CD4-positive, alpha-beta T cell treated with Interferon gamma for 1 hour (primary cell): ENCODE data around the gene SERPINB12.

Experiments
- DNase-seq: peaks from one replicate; pipeline ENCODE4 v3.0.0-alpha.2; 2020

The SERPINB12 gene

GRCh38 chr18:63542069-63542468, at the start of gene SERPINB12:
TSS of gene SERPINB12 (plus strand) at chr18:63542369. CDS start at chr18:63556160, 13,791 bp downstream.
- DNase-seq = no peak

GRCh38 chr18:63492851-63493250, 49.3 kb upstream of the SERPINB12 start:
- DNase-seq = no peak

GRCh38 chr18:63495675-63496074, 46.5 kb upstream of the SERPINB12 start:
- no peak for DNase-seq

GRCh38 chr18:63505566-63506335, 36.4 kb upstream of the SERPINB12 start:
- DNase-seq = no peak

- no peak for DNase-seq
Measured at GRCh38 chr18:63506336-63506646, 35.9 kb upstream of the SERPINB12 start.

- DNase-seq = no peak
Measured at GRCh38 chr18:63508596-63508995, 33.6 kb upstream of the SERPINB12 start.

- no peak for DNase-seq
Measured at GRCh38 chr18:63511285-63511684, 30.9 kb upstream of the SERPINB12 start.

GRCh38 chr18:63514326-63514725, 27.8 kb upstream of the SERPINB12 start:
- DNase-seq = no peak

- DNase-seq = no peak
Measured at GRCh38 chr18:63514888-63515678, 27.1 kb upstream of the SERPINB12 start.

GRCh38 chr18:63515801-63516200, 26.4 kb upstream of the SERPINB12 start:
- no peak for DNase-seq

GRCh38 chr18:63518178-63519012, 23.8 kb upstream of the SERPINB12 start:
- DNase-seq = peak; percentile 22

- DNase-seq = no peak
Measured at GRCh38 chr18:63520053-63520685, 22.0 kb upstream of the SERPINB12 start.

GRCh38 chr18:63523660-63524059, 18.5 kb upstream of the SERPINB12 start:
- DNase-seq = no peak

- no peak for DNase-seq
Measured at GRCh38 chr18:63527251-63527650, 14.9 kb upstream of the SERPINB12 start.

GRCh38 chr18:63528863-63529492, 13.2 kb upstream of the SERPINB12 start:
- DNase-seq = no peak

- no peak for DNase-seq
Measured at GRCh38 chr18:63532471-63532870, 9.7 kb upstream of the SERPINB12 start.

- no peak for DNase-seq
Measured at GRCh38 chr18:63534615-63535014, 7.6 kb upstream of the SERPINB12 start.

- no peak for DNase-seq
Measured at GRCh38 chr18:63539904-63540510, 2.2 kb upstream of the SERPINB12 start.

GRCh38 chr18:63544017-63544416, 1.8 kb downstream of the SERPINB12 start:
- DNase-seq = no peak

GRCh38 chr18:63545000-63545399, 2.8 kb downstream of the SERPINB12 start:
- no peak for DNase-seq

- no peak for DNase-seq
Measured at GRCh38 chr18:63550068-63550467, 7.9 kb downstream of the SERPINB12 start.

GRCh38 chr18:63551769-63552168, 9.6 kb downstream of the SERPINB12 start:
- no peak for DNase-seq
